HEK293T (cell line): ENCODE measurements around the gene EPB41L4B.

Source experiments
- CTCF ChIA-PET: fragments of 350-600 bp; formaldehyde crosslinking; extraction: SDS; loops from one replicate; lab custom pipeline; 2021; ENCODE audit warnings: antibody characterized with exemption, inconsistent platforms; lab: Yijun Ruan, JAX
- POLR2A ChIA-PET: fragments of 350-600 bp; formaldehyde crosslinking; extraction: SDS; loops from one replicate; lab custom pipeline; 2020; ENCODE audit warnings: antibody characterized with exemption, inconsistent platforms; lab: Yijun Ruan, JAX
- DNase-seq: peaks from one replicate; pipeline ENCODE4 v3.0.0; 2012; ENCODE audit warnings: mixed read lengths; ENCODE audit errors: extremely low spot score
- ARNT ChIP-seq: fragments of 450-650 bp; IDR thresholded peaks from 2 replicates; pipeline ENCODE4 v1.6.1; 2017; ENCODE audit warnings: mild to moderate bottlenecking
- BHLHE40 ChIP-seq: fragments of 450-650 bp; IDR thresholded peaks from 2 replicates; pipeline ENCODE4 v1.6.1; 2016; ENCODE audit warnings: mild to moderate bottlenecking, moderate library complexity, borderline replicate concordance
- CTBP1 ChIP-seq: fragments of 450-650 bp; IDR thresholded peaks from 2 replicates; pipeline ENCODE4 v1.6.1; 2016; ENCODE audit warnings: borderline replicate concordance
- ELF4 ChIP-seq: fragments of 450-650 bp; IDR thresholded peaks from 2 replicates; pipeline ENCODE4 v1.6.1; 2017; ENCODE audit warnings: antibody characterized with exemption
- FOXA1 ChIP-seq: fragments of 450-650 bp; IDR thresholded peaks from 2 replicates; pipeline ENCODE4 v1.6.1; 2016; ENCODE audit warnings: mild to moderate bottlenecking
- FOXK2 ChIP-seq: fragments of 450-650 bp; IDR thresholded peaks from 2 replicates; pipeline ENCODE4 v1.6.1; 2016; ENCODE audit warnings: mild to moderate bottlenecking
- FOXM1 ChIP-seq: fragments of 450-650 bp; IDR thresholded peaks from 2 replicates; pipeline ENCODE4 v1.6.1; 2017; ENCODE audit warnings: mild to moderate bottlenecking, borderline replicate concordance
- HDGF ChIP-seq: fragments of 450-650 bp; IDR thresholded peaks from 2 replicates; pipeline ENCODE4 v1.6.1; 2017; ENCODE audit warnings: antibody characterized with exemption, borderline replicate concordance
- L3MBTL2 ChIP-seq: fragments of 450-650 bp; conservative IDR thresholded peaks from 2 replicates; pipeline ENCODE4 v1.6.1; 2016; ENCODE audit warnings: mild to moderate bottlenecking
- LEF1 ChIP-seq: fragments of 450-650 bp; IDR thresholded peaks from 2 replicates; pipeline ENCODE4 v1.6.1; 2017; ENCODE audit warnings: mild to moderate bottlenecking, borderline replicate concordance
- NFRKB ChIP-seq: fragments of 450-650 bp; IDR thresholded peaks from 2 replicates; pipeline ENCODE4 v1.6.1; 2016; ENCODE audit warnings: mild to moderate bottlenecking, moderate library complexity
- PKNOX1 ChIP-seq: fragments of 450-650 bp; IDR thresholded peaks from 2 replicates; pipeline ENCODE4 v1.6.1; 2016
- SP1 ChIP-seq: fragments of 450-650 bp; IDR thresholded peaks from 2 replicates; pipeline ENCODE4 v1.6.1; 2017
- SUZ12 ChIP-seq: fragments of 450-650 bp; IDR thresholded peaks from 2 replicates; pipeline ENCODE4 v1.6.1; 2016; ENCODE audit warnings: mild to moderate bottlenecking
- TARDBP ChIP-seq: fragments of 450-650 bp; IDR thresholded peaks from 2 replicates; pipeline ENCODE4 v1.6.1; 2016
- ZNF384 ChIP-seq: fragments of 450-650 bp; IDR thresholded peaks from 2 replicates; pipeline ENCODE4 v1.6.1; 2016

The EPB41L4B gene

GRCh38 chr9:109124121-109124520 is 196.7 kb downstream of the EPB41L4B start:
- CTCF ChIA-PET = interaction anchor here (0.9 kb wide), 1 partner anchor 19 kb away, joined by 3 read pairs; no protein-coding TSS in a partner anchor
- POLR2A ChIA-PET = no interaction called here
- no peak for DNase-seq
- TF ChIP-seq CTBP1 (no peak), HDGF (no peak), ARNT (no peak), L3MBTL2 (no peak), LEF1 (no peak), SP1 (no peak), FOXK2 (no peak), TARDBP (no peak), ZNF384 (no peak), NFRKB (no peak), SUZ12 (no peak), PKNOX1 (no peak), FOXA1 (no peak), BHLHE40 (no peak), FOXM1 (no peak), ELF4 (no peak)

- TF ChIP-seq PKNOX1 (peak; percentile 79), BHLHE40 (no peak)
- POLR2A ChIA-PET = no interaction called here
- DNase-seq = no peak
- CTCF ChIA-PET = no interaction called here
Observed at GRCh38 chr9:109122726-109123621, 197.9 kb downstream of the EPB41L4B start.
